Ramos (cell line): ENCODE results near the gene CCL1.
"Not testable (repeated sequence)": the region's sequence is repeated elsewhere in the genome, so short reads cannot be mapped to it uniquely, and the experiment has no call there.

ENCODE experiments used
- in situ Hi-C: fragments of 300-500 bp; cut with MboI; formaldehyde crosslinking; loops from one replicate; pipeline ENCODE4 v1.14.3; 2022; ENCODE audit warnings: low sequenced_read_pairs; ENCODE audit not compliant: unreplicated experiment

CCL1 gene

GRCh38 chr17:34361478-34362061 is 1.5 kb downstream of the CCL1 start:
- in situ Hi-C loops = loop anchor here (5.0 kb wide), 1 partner anchor 159 kb away; no protein-coding TSS in a partner anchor

GRCh38 chr17:34360601-34361270 is 2.3 kb downstream of the CCL1 start:
- in situ Hi-C loops = loop anchor here (5.0 kb wide), 1 partner anchor 158 kb away; no protein-coding TSS in a partner anchor

DNA sequence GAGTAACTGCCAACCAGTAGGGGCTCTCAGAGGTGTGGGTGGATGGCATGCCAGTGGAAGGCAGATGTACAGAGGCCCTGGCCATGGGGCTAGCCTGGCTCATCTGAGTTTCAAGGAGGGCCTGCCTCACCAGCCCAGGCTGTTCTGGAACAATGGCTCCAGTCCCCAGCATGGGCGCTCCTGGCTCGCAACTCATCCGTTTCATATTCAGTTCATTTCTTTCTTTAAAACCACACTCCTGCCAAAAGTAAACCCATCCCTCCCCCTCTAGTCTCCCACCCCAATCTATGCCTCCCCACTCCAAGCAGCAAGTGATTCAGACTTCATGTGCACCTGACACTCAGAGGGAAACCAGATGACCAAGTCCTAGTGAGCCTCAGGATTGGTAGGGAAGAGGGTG is 4.4 kb downstream of the CCL1 start:
- in situ Hi-C loops = no loop called here

- in situ Hi-C loops = no loop called here
These were observed 5.6 kb downstream of the CCL1 start for GRCh38 chr17:34357398-34357797.

GRCh38 chr17:34356194-34356593 is 6.8 kb downstream of the CCL1 start, which contains the start of gene CCL13:
Gene CCL13, plus strand, starts transcription at chr17:34356480. Its CDS starts 47 bp downstream, at chr17:34356527.
- in situ Hi-C loops = no loop called here

DNA sequence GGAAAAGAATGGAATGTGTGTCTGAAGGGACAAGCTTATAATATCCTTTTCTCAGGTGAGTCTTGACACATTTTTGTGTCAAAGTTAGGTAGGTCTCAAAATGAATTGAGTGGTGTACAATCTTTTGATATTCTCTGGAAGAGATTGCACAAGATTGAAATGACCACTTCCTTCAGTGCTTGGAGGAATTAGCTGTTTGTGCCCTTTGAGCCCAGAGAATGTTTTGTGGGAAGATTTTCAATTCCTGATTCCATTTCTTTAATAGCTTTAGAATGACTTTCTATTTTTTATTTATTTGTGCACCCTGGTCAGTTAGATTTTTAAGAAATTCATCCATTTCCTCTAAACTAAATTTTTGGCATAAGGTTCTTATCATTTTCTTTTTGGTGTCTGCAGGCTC is 8.4 kb downstream of the CCL1 start:
- in situ Hi-C loops = no loop called here

- in situ Hi-C loops = no loop called here
These were observed 10.8 kb downstream of the CCL1 start for GRCh38 chr17:34352191-34352590.

GRCh38 chr17:34351096-34351495 is 11.9 kb downstream of the CCL1 start:
- in situ Hi-C loops = no loop called here

GRCh38 chr17:34349751-34350150 is 13.3 kb downstream of the CCL1 start:
- in situ Hi-C loops = no loop called here

DNA sequence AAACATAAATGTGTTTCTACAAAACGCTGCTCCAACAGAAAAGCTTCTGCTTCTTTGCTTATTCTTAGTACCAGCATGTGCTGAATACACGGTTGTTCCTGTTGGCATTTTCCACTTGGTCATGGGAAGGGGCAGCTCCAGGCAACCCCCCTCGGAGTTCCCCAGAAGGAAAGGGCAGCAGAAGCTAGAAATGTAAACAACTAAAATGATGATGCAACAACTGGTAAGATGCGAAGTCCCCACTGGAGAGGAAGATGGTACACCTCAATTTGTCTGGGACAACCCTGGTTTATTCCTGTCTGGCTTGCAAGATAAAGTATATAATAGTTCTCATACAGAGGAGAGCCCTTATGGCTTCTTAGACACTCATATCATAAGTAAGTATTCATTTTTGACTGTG is 16.0 kb downstream of the CCL1 start:
- in situ Hi-C loops = no loop called here

DNA sequence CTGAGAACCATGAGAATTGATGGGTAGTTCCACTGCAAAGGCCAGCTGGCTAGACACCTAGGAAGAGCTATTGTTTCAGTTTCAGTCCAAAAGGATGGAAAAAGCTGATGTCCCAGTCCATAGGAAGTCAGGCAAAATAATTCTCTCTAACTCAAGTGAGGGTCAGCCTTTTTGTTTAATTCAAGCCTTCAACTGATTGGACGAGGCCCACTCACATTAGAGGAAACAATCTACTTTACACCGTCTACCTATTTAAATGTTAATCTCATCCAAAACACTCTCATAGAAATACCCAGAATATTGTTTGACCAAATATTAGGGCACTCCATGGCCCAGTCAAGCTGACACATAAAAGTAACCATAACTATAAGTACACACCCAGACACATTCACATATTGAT is 21.1 kb downstream of the CCL1 start:
- in situ Hi-C loops = no loop called here

DNA sequence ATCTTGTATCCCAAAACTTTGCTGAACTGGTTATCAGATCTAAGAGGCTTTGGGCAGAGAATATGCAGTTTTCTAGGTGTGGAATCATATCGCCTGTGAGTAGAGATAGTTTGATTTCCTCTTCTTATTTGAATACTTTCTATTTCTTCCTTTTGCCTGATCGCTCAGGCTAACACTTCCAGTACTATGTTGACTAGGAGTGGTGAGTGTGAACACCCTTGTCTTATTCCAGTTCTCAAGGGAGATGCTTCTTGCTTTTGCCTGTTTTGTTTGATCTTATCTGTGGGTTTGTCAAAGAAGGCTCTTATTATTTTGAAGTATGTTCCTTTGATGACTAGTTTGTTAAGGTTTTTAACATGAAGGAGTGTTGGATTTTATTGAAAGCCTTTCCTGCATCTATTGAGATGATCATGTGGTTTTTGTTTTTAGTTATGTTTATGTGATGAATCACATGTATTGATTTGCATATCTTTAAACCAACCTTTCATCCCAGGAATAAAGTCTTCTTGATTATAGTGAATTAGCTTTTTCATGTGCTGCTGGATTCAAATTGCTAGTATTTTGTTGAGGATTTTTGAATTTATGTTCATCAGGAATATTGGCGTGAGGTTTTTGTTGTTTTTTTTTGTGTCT is 23.8 kb downstream of the CCL1 start:
- in situ Hi-C loops = no loop called here

DNA sequence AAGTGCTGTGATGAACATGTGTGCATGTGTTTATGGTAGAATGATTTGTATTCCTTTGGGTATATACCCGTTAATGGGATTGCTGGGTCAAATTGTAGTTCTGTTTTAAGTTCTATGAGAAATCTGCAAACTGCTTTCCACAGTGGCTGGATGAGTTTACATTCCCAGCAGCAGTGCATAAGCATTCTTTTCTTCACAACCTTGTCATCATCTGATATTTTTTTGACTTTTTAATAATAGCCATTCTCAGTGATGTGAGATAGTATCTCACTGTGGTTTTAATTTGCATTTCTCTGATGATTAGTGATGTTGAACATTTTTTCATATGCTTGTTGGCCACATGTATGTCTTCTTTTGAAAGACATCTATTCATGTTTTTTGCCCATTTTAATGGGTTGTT is 25.3 kb downstream of the CCL1 start:
- in situ Hi-C loops = no loop called here

GRCh38 chr17:34327580-34327979 is 35.5 kb downstream of the CCL1 start:
- in situ Hi-C loops = not testable (repeated sequence)

GRCh38 chr17:34321964-34322363 is 41.1 kb downstream of the CCL1 start:
- in situ Hi-C loops = no loop called here

- in situ Hi-C loops = no loop called here
These were observed 44.0 kb downstream of the CCL1 start, which contains the start of gene CCL8 for GRCh38 chr17:34319039-34319483. Gene CCL8, plus strand, starts transcription at chr17:34319435. Its CDS starts 67 bp downstream, at chr17:34319502.

DNA sequence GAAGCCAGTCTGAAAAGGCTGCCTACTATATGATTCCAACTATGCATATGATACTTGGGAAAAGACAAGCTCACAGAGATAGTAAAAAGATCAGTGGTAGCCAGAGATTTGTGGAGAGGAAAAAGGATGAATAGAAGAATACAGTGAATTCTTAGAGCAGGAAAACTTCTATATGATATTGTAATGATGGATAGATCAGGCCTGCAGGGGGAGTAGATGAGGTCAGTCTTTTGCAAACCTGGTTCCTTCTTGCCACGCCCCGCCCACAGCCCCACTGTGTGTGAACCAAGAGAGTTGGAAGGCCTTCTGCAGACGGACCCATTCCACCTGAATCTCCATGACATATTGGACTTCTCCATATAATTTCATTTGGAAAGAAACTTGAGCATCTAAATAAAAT is 44.6 kb downstream of the CCL1 start:
- in situ Hi-C loops = no loop called here

GRCh38 chr17:34314279-34314678 is 48.8 kb downstream of the CCL1 start:
- in situ Hi-C loops = no loop called here

- in situ Hi-C loops = no loop called here
These were observed 49.9 kb downstream of the CCL1 start for GRCh38 chr17:34313164-34313563.

DNA sequence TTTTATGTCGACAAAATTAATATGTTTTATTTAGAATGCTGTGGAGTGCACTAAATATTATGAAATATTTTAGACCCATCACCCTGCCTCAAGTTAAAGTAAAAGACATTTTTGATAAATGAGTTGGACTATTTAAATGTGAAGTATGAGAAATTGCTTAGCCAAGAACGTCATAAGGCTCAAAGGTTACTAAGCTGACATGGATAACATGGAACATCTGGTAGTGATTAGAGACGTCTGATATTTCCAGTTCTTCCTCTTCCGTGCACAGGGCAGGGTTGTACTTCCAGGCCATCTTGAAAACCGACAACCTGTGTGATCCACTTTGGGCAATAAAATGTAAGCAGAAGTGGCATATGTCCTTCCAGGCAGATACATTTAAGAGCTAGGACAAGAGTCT is 51.0 kb downstream of the CCL1 start:
- in situ Hi-C loops = no loop called here

DNA sequence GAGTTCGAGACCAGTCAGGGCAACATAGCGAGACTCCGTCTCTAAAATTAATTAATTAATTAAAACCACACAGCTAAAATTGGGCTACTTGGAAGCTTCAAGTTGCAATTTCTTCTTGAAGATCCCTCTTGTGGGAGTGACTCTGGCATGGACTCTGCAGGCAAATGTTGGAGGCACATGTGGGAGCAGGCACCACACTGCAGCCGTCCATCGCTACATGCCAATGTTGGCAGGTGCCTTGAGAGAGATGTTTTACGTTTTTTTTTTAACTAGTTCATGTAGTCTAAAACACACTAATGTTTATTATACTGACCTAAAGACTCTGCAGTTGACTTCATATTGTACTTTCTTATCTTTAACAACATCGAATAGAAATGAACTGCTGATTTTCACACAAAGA is 51.7 kb downstream of the CCL1 start:
- in situ Hi-C loops = no loop called here
